IPS-NIHi7 (cell line): Measurements from ENCODE around the gene ALS2CL.

Experiments
- DNase-seq: peaks from one replicate; pipeline ENCODE4 v3.0.0; 2012; ENCODE audit warnings: mixed read lengths; ENCODE audit errors: extremely low spot score

Gene ALS2CL

DNA sequence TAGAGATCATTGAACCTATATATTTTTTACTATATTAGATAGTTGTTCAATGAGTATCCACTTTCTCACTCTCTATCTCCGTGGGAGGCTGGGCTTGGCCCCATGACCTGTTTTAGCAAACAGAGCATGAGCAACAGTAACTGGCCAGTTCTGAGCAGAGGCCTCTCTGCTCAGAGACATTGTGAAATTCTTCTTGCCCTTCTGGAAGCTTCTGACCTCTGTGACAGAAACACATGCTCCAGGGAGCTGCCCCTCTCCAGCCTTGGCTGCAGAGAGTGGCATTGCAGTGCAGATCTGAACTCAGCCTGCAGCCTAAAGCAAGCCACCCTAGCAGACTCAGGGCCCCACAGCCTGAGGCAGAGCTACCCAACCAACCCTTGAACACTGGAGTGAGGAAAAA, 60.7 kb downstream of the ALS2CL start:
- no peak for DNase-seq

DNA sequence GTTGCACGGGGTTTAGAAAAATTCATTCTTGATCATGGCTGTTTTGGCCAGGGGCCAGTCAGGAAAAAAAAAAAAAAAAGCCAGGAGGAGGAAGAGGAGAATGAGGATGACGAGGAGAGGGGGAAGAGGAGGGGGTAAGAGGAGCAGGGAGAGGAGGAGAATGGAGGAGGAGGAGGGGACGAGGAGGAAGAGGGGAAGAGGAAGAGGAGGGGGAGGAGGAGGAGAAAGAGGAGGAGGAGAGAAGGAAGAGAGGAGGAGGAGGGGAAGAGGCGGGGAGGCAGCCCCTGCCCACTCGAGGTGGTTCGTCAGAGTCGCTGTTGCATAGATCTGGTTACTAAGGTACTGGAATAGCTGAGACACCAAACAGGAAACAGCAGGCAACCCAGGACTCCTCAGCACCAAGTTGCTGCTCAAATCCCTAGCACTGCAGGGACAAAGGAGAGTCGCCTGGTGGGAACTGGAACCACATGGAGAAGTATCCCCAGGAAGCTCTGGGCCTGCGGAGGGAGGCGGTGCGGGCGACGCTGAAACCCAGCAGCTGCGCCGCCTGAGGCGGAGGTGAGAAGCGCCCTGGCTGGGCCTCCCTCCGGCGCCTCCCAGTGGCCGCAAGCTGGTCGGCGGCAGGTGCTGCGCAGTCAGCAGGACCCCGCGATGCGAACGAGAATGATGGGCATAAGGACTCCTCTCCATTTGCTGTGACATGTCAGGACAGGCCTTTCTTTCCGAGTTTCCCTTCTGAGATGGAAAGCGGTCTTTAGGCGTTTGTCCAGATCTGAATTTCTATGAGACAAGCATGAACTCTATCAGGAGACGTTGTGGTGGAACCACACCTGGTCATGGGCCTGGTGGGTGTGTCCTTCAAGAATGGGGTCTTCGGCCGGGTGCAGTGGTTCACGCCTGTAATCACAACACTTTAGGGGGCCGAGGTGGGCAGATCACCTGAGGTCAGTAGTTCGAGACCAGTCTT, 63.6 kb downstream of the ALS2CL start:
- peak; percentile 94 for DNase-seq

DNA sequence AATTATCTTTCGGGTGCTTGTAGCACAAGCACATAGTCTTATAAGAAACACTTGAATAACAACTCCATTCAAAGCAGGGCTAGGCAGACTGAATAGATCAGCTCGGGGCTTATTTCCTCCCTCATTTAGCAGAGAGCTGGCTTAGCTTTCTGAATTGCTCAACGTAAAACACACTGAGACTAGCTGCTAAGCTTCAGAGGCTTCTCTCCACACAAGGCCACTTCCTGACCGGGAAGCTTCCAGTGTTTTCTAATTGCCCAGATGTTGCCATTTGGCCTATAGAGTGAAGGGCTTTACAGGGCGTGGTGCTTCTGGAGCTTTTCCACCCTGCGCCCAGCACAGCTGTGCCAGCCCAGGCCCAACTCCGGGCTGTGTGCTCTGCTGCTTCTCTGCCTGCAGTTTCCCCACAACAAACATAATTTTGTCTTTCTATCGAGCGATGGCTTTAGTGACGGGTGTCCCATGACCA, 64.5 kb downstream of the ALS2CL start:
- no peak for DNase-seq

DNA sequence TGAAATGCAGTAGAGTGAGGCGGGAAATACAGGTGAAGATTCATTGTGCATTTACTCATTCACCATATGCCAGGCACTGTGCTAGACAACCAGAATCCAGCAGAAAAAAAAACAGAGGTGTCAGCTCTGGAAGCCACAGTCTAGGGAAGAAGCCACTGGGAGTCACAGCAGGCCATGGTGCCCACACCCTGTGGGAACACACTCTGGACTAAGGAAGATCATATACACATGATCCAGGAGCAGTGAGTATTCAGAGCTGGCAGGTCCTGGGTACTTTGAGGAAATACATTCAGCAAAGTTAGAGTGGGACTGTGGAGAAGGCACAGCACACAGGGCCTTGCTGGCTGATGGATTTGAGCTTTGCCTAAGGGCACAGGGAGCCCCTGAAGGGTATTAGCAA, 66.4 kb downstream of the ALS2CL start:
- DNase-seq, result no peak

DNA sequence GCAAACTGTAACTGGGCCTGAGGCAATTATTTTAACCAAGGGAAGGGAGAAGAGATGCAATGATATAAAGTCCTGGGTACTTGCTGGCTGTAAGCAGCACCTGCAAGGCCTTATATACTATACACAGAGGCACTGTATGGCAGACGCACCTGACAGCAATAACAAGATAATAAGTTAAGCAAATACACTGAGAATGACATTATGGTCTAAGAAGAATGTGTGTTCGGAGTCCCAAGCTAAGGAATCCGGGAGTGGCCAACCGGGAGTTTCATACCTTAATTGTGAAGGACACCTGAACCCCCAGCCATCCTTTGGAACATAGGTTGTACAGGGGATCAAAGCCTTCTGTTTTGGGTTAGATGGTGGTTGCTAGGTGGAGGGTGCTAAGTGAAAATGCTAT, 67.4 kb downstream of the ALS2CL start:
- no peak for DNase-seq

DNA sequence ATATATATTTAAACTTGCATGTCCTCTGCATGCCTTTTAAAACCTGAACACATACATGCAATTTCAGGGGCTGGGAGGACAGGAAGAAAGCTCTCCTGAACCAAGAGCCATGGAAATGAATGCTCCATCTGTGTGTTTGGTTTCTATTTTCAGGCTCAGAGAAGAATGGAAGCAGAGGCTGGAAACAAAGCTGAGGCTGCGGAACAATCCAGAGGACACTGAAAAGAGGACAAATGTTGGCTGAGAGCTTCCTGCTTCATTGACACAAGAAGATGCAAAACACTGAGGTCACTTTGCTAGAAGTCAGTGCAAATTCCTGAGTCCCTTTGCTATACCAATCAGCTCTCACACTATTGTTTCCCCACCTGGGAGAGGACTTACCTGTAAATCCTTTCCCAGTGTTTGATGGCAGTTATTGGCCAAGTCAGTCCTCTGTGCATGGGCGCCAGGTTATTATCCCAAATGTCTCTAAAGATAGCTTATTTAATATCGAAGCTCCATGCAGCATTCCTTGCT, 68.4 kb downstream of the ALS2CL start:
- no peak for DNase-seq

DNA sequence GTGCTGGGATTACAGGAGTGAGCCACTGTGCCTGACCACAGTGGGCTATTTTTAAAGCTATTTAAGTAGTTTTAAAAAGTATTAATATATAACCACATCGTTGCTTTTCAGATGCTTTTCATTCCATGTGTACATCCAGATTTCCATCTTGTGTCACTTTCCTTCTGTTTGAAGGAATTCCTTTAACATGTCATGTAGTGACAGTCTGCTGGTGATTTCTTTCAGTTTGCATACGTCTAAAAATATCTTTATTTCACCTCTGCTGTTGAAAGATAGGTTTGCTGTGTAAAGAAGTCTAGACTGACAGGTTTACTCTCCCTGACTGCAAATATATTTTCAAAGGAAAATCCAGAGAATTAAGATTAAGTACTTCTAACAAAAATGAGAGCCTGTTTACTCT, 68.9 kb downstream of the ALS2CL start:
- DNase-seq, result no peak

DNA sequence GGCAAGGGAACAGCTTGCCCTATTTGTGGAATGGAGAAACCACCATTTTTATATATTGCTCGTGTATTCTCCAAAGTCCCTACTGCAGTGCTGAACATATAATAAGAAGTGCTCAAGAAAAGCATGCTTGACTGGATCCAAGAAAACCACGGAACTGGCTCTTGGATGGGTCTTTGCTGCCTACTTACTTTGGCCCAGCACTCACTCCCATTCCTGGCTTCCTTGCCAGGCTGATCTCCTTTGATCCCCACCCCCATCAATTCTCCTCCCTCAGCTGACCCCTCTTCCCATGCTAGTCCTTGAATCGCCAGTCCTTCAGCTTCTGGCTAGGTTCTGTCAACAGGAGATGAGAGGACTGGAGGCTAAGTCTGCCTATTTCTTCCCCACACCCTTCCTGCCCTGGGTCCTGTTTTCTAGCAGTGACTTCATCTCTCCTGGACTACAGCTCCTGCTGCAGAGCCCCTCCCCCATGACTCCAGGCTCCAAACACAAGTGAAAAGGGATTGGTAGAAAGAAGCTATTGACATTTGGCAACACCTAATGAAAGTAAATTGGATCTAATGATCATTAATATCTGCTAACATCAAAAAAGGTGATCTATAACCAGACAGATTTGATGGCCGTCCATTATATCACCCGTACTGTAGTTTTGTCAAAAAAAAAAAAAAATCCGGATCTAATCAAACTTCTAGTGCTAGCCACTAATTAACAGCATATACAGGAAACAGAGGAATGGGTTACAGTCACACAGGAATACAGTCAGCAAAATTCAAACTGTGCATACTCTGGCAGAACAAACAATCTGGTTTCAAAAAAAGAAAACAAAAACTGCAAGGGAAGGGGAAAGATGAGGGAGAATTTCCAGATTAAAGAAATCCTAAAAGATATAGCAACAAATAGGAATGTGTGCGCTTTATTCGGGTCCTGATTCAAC, 73.4 kb downstream of the ALS2CL start:
- no peak for DNase-seq
